Activated CD4-positive, alpha-beta T cell treated with anti-CD3 and anti-CD28 coated beads, Interleukin-2, Interleukin-6, amounts not matched to agents 100 ng/mL and 50 ng/mL, durations not matched to agents 16 hours and 8 hours (primary cell): ENCODE data around the gene CC2D2A.
A peak's percentile ranks its signal among the peaks of the same experiment; 100 is the strongest.

Experiments used
- DNase-seq: peaks from one replicate; pipeline ENCODE4 v3.0.0-alpha.2; 2020

CC2D2A gene

DNA sequence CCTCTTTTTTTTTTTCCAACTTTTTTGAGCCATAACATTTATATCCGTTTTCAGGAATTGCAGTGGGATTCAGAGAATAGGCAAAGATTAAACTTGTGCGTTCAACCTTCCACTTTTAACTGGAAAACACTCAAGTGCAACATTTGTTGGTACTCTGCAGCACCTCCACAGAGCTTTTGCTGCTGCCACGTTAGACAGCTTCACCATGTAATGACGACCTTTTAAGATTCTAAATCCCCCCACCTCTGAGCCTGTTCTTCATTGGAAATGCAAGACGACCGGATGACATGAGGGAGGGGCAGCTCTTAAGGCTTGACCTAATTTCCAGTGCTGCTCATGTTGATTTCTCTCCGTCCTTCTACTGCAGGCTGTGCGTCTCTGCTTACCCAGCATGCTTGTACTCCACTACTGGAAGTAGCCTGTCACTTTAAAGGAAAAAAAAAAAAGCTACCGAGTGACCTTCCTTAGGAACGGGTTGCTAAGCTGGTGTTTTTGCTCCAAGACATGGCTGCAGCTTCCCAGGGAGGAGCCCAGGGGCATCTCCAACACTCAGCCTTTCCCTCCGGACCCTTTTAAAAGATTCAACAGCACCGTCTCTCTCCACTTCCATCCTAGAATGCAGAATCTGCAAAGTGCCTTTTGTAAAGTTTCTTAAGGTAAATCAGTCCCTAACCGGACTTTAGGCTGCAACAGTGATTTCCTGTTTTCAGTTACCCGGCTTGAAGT, at the start of gene CC2D2A:
Gene CC2D2A, plus strand, starts transcription at position 481 of the 726 bp plus-strand sequence. CDS start 6,051 bp downstream, outside the sequence.
- no peak for DNase-seq

DNA sequence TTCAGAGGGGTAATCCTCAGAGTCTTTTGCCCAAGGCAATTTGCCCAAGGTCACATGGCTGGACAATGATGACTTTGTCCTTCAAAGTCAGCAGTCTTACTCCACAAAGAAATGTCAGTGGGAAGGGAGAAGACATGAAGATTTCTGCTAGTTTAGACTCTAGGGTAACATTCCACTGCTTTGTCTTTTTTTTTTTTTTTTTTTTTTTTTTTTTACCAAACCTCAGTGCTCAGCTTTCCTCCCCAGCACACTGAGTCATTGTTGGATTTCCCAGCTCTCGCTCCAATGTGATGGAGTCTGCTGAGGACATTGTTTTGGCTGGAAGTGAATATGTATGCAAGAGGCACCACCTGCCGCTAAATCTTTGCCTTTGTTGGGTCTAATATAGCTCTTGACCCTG, 49.0 kb upstream of the CC2D2A start:
- DNase-seq, result no peak

DNA sequence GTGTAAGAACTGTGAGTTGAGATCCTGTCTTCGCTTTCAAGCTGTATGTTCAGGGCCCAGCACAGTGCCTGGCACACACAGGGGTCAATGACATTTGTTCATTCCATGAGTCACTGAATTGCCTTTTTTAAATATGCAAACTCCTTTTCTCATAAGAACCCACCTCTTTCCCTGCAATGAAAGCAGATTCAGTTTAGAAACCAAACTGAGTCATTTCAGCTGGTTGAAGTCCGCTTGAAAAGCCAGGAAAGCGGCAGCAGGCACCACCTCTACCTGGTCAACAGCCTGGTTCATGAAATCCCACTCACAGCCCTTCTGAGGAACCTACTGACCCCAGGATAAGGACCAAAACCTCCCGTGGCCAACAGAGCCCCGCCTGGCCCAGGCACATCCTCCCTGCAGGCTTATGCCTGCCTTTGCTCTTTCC, 46.4 kb upstream of the CC2D2A start:
- DNase-seq, result peak; percentile 48

DNA sequence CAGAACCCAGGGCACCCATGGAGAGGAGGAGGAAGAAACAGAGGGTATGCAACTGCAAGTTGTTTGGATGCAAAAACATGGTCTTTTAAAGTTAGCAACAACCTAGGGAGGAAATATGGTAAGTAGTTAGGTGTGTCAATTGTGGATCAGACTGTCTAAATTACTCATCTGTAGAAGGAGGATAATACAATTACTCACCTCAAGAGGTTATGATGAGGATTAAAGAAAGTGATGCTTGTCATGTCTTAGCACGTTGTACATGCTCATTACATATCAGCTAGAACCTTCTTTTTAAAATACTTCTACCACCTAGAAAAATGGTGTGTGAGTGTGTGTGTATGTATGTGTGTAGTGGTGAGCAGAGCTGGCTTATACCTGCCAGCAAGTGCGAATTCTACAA, 44.2 kb upstream of the CC2D2A start:
- peak; percentile 25 for DNase-seq

DNA sequence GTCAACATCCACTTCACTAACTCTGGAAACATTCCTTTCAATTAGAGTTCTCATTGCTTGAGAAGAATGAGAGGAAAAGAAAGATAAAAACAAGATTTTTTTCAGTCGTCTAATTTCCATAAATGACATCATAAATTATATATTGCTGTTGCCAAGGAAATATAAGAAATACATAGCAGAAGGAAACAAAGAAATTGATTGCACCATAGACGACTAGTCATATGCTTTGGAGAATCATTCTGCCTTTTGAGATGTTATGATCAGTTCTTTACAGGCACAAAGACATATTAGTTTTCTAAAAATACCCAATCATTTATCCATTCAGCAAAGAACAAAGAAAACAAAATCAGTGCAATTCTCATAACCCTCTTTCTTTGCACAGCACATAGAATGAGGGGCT, 42.5 kb upstream of the CC2D2A start:
- DNase-seq, result no peak

DNA sequence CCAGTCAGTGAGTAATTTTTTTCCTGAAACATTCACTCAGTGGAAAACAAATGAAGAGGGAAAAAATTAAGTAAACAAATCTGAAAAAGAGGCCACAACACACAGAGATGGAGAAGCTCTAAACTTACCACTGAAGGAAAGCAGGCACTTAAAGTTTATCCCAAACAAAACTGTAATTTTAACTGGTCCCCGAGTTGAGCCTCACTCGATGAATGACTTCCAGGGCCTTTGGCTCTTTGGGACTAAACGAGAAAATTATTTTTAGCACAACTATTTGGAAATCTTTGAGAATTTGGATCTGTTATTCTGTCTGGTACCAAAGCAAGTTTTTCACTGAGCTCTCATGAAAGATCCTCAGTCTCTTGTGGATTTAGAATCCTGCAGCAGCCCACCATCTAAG, 42.0 kb upstream of the CC2D2A start, which contains the start of gene C1QTNF7:
Gene C1QTNF7, plus strand, starts transcription at position 333 of the 400 bp plus-strand sequence. CDS start 7,711 bp downstream, outside the sequence.
- DNase-seq, result no peak

DNA sequence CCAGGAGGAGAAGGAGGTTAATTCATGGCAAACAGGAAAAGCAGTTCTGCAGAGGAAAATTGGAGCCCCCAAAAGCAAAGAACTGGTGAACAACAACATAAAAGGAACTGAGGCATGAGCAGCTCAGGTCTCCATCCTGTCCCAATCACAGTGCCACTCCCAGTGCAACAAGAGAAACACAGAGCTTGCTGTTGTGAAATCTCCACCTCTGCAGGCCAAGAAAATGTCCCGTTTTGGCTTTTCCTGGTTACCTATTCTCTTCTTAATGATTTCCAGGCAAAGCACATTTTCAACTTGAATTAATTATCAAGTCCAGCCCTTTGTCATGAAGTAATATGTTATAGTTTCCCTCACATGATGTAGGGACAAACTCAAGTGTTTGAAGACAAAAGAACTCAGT, 41.1 kb upstream of the CC2D2A start:
- no peak for DNase-seq

DNA sequence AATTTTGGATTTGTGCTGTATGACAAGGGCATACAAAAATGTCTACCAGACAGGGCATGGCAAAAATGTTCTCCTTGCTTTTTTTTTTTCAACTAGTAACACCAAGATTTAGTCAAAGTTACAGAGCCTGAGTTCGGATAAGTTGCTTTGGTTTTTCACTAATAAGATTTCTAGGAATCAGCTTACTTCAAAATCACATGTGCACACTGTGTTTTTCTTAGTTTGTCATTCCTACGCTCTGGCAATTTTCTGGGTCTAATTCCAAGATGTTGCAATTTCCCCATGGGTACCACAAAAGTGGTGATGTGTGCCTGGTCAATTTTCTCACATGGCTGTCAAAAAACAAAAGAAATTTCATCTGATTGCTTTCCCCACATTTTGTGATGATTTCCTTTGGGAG, 35.6 kb upstream of the CC2D2A start:
- DNase-seq, result no peak

DNA sequence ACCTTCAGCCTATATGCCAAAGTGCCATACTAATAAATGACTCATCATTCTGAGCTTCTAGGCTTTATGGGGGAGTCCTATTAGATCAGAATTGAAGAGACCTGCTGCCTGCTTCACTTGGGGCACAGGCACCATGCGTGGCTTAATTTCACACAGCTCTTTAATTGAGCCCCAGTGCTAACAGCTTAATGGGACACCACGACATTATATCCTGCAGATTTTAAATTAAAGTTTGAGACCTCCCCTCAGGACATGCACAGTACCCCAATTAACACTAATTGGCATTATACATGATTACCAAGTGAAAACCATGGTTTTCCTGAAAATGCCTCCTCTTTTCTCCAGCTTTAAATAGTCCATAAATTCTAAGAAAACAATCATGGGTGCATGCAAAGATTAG, 35.0 kb upstream of the CC2D2A start:
- no peak for DNase-seq

DNA sequence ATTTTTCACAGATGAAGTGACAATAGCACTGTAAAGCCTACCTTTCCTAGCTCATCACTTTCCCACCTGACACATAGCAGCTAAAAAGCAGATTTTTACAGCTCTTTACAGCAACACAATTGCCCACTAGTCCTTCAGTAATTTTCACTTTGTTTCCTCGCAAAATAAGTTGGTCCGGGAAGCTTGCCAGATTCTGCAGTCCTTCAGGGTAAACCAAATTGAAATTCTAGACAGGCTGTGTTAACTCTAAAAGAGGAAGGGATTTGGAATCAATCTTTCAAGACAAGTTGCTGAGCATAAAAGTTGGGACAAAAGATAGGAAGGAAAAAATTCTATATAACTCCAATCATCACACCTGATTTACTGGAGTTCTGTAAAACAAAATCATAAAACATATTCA, 33.2 kb upstream of the CC2D2A start:
- DNase-seq, result no peak

DNA sequence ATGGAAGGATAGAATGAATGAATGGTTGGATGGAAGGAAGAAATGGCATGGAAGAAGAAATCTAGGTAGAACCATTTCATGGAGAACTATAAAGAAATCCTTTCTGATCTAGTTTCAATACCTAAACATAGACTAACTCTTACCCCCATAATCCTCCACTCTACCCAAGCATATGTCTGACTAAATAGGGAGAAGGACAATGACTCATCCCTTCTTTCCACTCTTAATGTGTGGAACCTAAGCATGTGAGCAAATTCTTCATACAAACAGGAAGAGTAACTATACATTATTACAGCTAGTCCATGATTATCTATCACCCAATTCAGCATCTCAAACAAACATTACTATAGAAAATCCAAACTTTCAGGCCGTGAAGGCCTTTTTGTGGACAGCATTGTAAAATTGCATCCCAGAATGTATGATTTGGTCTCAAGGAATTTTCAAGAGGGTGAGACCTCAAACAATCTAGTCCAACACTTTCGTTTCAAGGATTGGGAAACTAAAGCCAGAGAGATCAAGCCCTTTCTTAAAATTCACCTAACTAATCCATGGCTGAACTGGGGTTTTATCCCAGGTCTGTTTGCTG, 30.6 kb upstream of the CC2D2A start:
- no peak for DNase-seq

DNA sequence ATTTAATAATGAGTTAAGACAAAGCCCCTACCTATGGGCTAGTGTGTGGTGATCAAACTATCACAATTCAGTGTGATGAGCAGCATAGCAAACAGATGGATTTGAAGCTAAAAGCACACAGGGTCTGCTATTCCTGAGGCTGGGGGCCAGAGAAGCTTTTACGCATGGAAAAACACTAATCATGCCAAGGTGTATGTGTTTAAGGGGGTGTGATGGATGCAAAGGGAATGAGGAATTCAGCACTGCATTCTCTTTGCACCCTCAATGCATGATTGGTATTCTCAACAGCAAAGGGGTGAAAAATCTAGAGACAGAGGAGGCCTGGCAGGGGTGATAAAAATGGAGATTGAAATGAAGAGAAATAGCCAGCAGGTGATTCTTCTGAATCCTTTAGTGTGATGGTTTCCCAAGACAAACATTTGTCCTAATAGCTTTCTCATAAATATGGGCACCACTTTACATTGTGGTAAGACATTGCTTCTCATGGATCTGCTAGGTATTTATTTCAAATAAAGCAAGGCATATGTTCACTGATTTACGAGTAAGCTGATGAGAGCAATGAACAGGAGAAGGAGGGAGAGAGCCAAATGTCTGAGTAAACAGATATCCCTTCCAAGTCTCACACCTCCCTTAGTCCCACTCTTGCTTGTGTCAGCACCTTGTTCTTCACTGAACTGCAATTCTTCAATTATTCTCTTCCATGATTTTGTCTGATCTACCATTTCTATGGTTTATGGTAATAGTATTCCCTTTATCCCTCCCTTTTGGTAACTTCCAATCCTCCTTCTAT, 26.1 kb upstream of the CC2D2A start:
- DNase-seq, result no peak

DNA sequence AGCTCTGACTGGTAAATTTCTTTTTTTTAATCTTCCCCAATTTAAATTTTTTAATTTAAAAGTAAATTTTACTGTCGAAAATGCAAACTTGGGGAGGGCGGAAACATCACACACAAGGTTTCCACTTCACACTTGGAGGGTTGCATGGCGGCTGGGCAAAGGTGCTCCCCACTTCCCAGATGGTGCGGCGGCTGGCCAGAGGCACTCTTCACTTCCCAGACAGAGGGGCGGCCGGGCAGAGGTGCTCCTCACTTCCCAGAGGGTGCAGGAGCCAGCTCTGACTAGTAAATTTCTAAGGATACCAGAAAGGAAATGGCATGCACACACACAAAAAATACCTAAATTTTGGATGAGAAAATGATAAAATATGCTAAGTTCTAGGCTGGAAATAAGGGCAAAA, 25.4 kb upstream of the CC2D2A start:
- DNase-seq, result no peak

DNA sequence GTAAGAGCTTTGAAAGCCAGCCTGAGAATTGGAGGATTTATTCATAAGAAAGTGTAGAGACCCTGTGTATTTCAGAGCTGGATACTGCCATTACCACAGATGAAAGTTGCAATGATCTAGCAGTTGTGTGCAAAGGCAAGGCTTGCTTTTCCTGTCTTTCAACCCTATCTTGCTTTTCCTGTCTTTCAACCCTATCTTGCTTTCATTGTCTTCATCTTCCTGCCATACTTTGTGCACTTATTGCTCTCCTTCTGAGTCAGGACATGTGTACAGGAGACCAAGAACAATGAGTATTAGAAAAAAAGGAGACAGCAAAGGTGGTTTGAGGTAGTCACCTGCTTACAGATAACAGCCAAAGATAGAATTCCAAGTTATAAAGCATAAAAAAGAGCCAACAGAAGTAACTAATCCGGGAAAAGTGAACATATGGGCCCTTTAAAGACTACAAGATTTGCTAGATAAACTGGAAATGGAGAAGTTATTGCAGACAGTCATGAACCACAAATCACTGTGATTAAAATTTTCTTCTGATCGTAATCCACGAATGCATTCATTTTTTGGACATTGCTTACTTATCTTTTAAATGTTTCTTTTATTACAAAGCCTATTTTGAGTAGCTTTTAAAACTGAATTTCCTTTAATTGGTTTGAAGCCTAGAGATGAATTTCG, 24.7 kb upstream of the CC2D2A start:
- DNase-seq, result no peak

DNA sequence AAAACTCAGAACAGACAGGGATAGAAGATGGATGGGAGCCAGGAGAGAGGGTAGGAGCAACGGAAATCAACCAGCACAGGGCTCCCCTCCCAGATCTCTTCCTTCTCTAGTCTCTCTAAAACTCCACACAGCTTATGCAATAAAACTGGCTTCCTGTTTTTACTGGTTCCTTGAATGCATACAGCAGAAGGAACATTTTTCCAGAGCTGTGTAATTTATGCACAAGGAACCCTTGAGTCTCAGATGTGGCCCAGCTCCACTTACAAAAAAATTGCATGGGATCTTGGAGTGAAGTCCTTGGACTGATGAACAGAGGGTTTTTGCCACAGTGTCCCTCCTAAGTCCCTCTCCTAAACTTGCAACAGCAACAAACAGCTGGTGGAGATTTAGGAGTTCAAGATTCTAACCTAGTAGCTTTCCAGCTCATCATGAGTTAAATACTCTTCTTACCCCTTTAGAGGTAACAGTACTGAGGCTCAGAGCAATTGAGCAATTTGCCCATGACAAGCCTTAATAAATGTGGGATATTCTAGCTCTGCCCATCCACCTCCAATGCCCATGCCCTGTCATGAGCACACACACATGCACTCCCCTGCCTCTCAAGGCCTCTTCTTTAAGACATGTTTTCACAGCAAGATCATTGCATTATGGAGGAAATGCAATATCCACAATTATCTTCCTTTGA, 18.4 kb upstream of the CC2D2A start:
- no peak for DNase-seq

DNA sequence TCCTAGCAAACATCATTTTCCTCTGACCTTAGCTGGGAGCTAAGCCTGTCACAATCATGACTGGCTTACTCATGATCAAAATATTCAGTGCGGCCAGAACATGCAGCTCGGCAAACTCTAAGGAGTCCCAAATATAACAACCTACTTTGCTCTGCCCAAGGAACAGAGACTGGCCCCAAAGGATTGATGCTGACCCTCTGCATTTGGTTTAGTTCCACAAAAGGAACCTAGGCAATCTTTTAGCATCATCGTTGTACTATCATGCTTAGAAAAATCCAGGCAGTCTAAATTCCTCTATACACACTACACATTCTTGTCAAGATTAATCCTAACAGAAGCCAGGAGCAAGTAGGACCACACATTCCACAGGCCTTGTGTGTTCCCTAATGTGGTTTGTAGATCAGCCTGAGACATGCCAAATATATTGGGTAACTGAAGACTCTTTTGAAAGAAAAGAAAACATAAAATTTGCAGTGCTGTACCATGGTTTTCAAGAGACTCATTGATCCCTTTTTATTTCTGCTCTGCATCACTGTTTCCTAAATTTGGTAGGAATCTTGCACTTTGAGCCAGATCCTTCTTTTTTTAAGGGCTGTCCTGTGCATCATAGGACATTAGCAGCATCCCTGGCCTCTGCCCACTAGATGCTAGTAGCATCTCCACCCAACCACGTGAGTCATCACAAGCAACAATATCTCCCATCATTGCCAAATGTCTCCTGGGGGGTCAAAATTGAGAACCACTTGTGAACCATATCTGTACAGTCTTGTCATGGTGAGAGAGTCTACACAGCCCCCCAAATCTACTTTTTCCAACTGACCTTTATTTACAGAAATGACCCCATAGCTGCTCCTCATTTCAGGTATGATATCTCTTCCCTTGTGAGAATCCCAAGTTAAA, 17.6 kb upstream of the CC2D2A start:
- DNase-seq, result no peak

DNA sequence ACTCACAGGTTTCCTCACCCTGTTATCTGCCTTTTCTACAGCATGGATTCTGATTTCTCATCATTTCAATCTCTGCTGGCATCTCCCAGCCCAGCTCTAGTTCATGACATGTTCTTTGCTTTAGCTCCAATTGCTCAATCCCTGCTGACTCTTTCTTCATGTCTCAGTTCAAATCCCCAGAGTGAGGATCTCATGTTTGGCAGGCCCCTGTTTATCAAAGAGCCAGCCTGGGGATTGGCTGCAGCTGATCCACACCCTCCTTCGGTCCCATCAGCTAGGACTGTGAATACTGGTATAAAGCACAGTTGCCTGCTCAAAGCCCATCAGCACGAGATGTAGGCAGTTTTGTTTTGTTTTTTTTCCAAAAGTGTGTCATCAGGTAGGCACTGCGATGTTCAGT, 14.4 kb upstream of the CC2D2A start:
- DNase-seq, result no peak

DNA sequence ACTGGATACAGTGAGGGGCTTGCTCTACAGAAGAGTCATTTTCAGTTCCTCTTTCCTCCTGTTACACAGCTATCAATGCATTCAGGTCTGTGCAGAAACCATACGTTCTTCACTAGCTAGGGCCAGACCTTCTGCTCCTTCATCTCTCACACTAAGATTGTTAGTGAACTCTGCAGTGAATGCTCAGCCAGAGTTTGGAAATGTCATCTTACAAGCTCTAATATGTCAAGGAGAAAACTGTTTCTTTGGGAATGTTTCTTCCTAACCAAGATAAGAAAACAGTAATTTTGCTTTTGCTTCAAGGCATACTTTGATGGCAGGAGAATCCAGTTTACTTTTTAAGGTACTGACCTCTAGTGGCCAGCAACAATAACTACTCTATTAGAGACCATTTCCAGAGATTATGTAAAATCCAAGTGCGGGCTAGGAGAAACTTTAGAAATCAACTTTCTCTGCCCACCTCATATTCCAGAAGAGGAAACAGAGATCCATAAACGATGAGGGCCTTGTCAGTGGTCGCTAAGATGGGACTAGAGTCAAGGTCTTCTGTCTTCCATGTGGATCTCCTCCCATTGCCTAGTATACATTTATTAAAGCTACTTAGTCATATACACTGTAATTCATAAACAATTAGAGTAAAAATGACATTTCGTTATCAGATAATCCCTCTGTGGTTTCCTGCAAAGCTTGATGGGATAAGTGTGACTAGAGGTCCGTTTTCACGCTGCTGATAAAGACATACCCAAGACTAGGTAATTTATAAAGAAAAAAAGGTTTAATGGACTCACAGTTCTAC, 12.1 kb upstream of the CC2D2A start:
- peak; percentile 46 for DNase-seq

DNA sequence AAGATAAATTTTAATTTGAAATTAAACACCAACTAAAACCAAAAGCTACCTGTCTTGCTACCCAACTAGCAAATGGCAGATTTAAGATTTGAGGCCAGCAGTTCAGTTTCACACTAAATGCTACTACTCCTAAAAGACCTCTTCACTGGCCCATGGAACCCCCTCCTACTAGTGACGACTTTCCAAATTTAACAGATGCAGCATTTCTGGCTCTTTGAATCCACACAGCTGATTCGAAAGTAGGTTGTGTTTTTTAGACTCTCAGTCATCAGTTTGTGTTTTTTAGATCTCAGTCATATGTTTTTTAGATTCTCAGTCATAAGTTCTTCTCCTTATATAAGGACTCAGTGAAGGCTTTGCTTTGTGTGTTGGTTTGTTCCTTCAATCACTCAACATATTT, 11.1 kb upstream of the CC2D2A start:
- DNase-seq, result no peak

DNA sequence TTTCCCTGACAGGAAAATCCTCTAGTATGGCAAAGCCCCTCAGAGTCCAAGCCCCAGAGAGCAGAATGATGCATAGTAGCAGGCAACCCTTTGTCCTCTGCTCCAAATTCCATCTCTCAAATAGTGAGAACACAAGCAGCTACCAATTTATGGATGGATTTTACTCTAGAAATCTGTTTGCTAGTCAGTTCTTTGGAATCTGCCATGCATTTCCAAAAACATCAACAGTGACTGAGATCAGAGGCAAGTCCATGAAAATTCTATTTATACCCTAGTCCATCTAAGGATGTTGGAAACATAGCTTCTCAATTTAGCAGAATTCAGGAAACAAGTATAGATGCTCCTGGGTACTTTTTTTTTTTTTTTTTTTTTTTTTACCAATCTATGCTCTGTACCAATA, 10.0 kb upstream of the CC2D2A start:
- DNase-seq, result no peak

DNA sequence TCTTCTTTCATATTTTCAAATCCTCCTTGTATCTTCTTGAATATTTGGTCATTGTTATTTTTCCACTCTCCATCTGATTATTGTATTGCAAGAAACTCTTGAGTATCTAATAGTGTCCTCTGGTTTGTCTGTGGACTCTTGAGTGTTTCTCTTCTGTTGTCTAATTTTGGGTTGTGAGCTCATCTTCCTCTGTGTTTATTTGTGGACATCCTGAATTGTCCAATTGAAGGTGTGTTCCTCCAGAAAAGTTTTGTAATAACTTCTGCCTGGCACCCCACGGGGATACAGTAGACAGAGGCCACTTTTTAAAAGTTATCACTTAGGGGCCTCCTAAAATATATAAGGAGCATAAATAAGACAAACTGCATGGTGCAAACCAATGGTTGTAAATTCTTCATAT, 3.1 kb upstream of the CC2D2A start:
- no peak for DNase-seq
